SK-N-SH (cell line): ENCODE data around the gene ADGB. TPM values are rescaled to one million over a fixed set of nuclear protein-coding genes. Genes with fewer than 3 reads are reported as not detected.

Experiments
- CTCF ChIA-PET: fragments of 300-600, 350-600 bp; formaldehyde crosslinking; extraction: SDS; loops from one replicate; lab custom pipeline; 2021; lab: Yijun Ruan, JAX
- POLR2A ChIA-PET: fragments of 350-600 bp; sonication (Branson Sonifier 250); formaldehyde crosslinking; extraction: SDS; loops from one replicate; lab custom pipeline; 2020; ENCODE audit warnings: antibody characterized with exemption, inconsistent platforms; lab: Yijun Ruan, JAX
- DNase-seq: peaks from one replicate; pipeline ENCODE4 v3.0.0; 2012
- H2AFZ ChIP-seq: fragments of 200-600 bp; sonication (generic); 2 replicates; pipeline ENCODE4 v1.8.1; 2016; ENCODE audit warnings: antibody characterized with exemption, mild to moderate bottlenecking, low read depth
- H3F3A ChIP-seq: fragments of 200-600 bp; sonication (generic); replicated peaks from 2 replicates; pipeline ENCODE3; 2016; ENCODE audit warnings: antibody characterized with exemption, mild to moderate bottlenecking; ENCODE audit not compliant: insufficient read depth
- H3K27ac ChIP-seq, 2 experiments: fragments of 200-500 bp in 1 of 2; fragments of 200-600 bp in 1 of 2; sonication (Bioruptor generic) in 1 of 2; sonication (generic), shearing (Covaris generic) in 1 of 2; 2 replicates each; pipeline versions ENCODE4 v1.5.1 to v1.6.1; 2014 to 2016; ENCODE audit warnings: low read depth in 2 of 2, inconsistent platforms in 1 of 2, low read length in 1 of 2, mild to moderate bottlenecking in 1 of 2, mixed read lengths in 1 of 2
- H3K27me3 ChIP-seq: fragments of 200-600 bp; sonication (generic), shearing (Covaris generic); 2 replicates; pipeline ENCODE4 v1.6.1; 2016; ENCODE audit warnings: mixed run types; ENCODE audit not compliant: insufficient read depth
- H3K36me3 ChIP-seq, 2 experiments: fragments of 200-500 bp in 1 of 2; fragments of 200-600 bp in 1 of 2; sonication (Bioruptor generic) in 1 of 2; sonication (generic) in 1 of 2; replicated peaks in 1 of 2; 2 replicates each; pipeline versions ENCODE3 to v1.5.1; 2014 to 2016; ENCODE audit warnings: low read length in 1 of 2, mild to moderate bottlenecking in 1 of 2; ENCODE audit not compliant: insufficient read depth in 2 of 2, control insufficient read depth in 1 of 2
- H3K4me1 ChIP-seq, 2 experiments: fragments of 200-500 bp in 1 of 2; fragments of 200-600 bp in 1 of 2; sonication (Bioruptor generic) in 1 of 2; sonication (generic), shearing (Covaris generic) in 1 of 2; 2 replicates each; pipeline versions ENCODE4 v1.5.1 to v1.6.1; 2014 to 2016; ENCODE audit warnings: low read depth in 1 of 2, low read length in 1 of 2, mixed run types in 1 of 2; ENCODE audit not compliant: insufficient read depth in 2 of 2, control insufficient read depth in 1 of 2
- H3K4me2 ChIP-seq: fragments of 200-600 bp; sonication (generic), shearing (Covaris generic); 2 replicates; pipeline ENCODE4 v1.6.1; 2017; ENCODE audit warnings: mixed run types
- H3K4me3 ChIP-seq, 2 experiments: fragments of 200-500 bp in 1 of 2; fragments of 200-600 bp in 1 of 2; sonication (Bioruptor generic) in 1 of 2; sonication (generic), shearing (Covaris generic) in 1 of 2; 2 replicates each; pipeline versions ENCODE4 v1.5.1 to v1.8.1; 2014 to 2016; ENCODE audit warnings: low read depth in 2 of 2, inconsistent platforms in 1 of 2, low read length in 1 of 2, mild to moderate bottlenecking in 1 of 2, mixed read lengths in 1 of 2, moderate library complexity in 1 of 2
- H3K79me2 ChIP-seq: fragments of 200-600 bp; sonication (generic); 2 replicates; pipeline ENCODE4 v1.8.1; 2017; ENCODE audit warnings: mild to moderate bottlenecking; ENCODE audit not compliant: insufficient read depth
- H3K9ac ChIP-seq: fragments of 200-600 bp; sonication (generic); 2 replicates; pipeline ENCODE4 v1.6.1; 2017; ENCODE audit warnings: mixed run types
- H3K9me2 ChIP-seq: fragments of 200-600 bp; sonication (generic); 2 replicates; pipeline ENCODE4 v1.6.1; 2017; ENCODE audit warnings: mixed run types
- H3K9me3 ChIP-seq: fragments of 200-600 bp; sonication (generic); 2 replicates; pipeline ENCODE4 v1.6.1; 2017; ENCODE audit warnings: mixed run types, mild to moderate bottlenecking, moderate library complexity
- H4K20me1 ChIP-seq: fragments of 200-600 bp; sonication (generic); 2 replicates; pipeline ENCODE4 v1.6.1; 2017; ENCODE audit warnings: mild to moderate bottlenecking, mixed run types; ENCODE audit not compliant: insufficient read depth
- CHD2 ChIP-seq: fragments of 150-350 bp; IDR thresholded peaks from 2 replicates; pipeline ENCODE4 v1.6.1; 2018; ENCODE audit warnings: low read length; ENCODE audit not compliant: partially characterized antibody
- EP300 ChIP-seq, 2 experiments: IDR thresholded peaks; 2 replicates each; pipeline versions ENCODE4 v1.4.0 to v1.6.1; 2012; ENCODE audit warnings: borderline replicate concordance in 1 of 2, low read depth in 1 of 2, low read length in 1 of 2
- EZH2phosphoT487 ChIP-seq: fragments of 200-600 bp; sonication (generic); IDR thresholded peaks from 2 replicates; pipeline ENCODE4 v1.6.1; 2017; ENCODE audit warnings: low read depth, mixed run types, mild to moderate bottlenecking, antibody characterized with exemption, moderate library complexity, borderline replicate concordance
- FOSL2 ChIP-seq: IDR thresholded peaks from 2 replicates; pipeline ENCODE4 v1.4.0; 2012; ENCODE audit warnings: low read depth, mild to moderate bottlenecking, moderate library complexity, borderline replicate concordance
- GABPA ChIP-seq: IDR thresholded peaks from 2 replicates; pipeline ENCODE4 v1.4.0; 2012; ENCODE audit warnings: low read depth, mild to moderate bottlenecking
- JUND ChIP-seq: IDR thresholded peaks from 2 replicates; pipeline ENCODE4 v1.4.0; 2012
- MXI1 ChIP-seq: IDR thresholded peaks from 2 replicates; pipeline ENCODE4 v1.6.1; 2012; ENCODE audit warnings: mild to moderate bottlenecking, low read depth, low read length, improper control_type of control experiment
- NFIC ChIP-seq: IDR thresholded peaks from 2 replicates; pipeline ENCODE4 v1.4.0; 2012; ENCODE audit warnings: borderline replicate concordance
- RCOR1 ChIP-seq: fragments of 150-350 bp; IDR thresholded peaks from 2 replicates; pipeline ENCODE4 v1.6.1; 2017; ENCODE audit warnings: antibody characterized with exemption, low read length
- RXRA ChIP-seq: IDR thresholded peaks from 2 replicates; pipeline ENCODE4 v1.4.0; 2012; ENCODE audit warnings: low read depth, mild to moderate bottlenecking, borderline replicate concordance
- SIN3A ChIP-seq: IDR thresholded peaks from 2 replicates; pipeline ENCODE4 v1.6.1; 2012; ENCODE audit warnings: low read depth, mild to moderate bottlenecking, low read length, moderate library complexity, borderline replicate concordance
- SMC3 ChIP-seq: IDR thresholded peaks from 2 replicates; pipeline ENCODE4 v1.6.1; 2012; ENCODE audit warnings: low read depth, low read length, improper control_type of control experiment
- TEAD4 ChIP-seq: IDR thresholded peaks from 2 replicates; pipeline ENCODE4 v1.4.0; 2012; ENCODE audit warnings: mild to moderate bottlenecking, borderline replicate concordance; ENCODE audit not compliant: insufficient read depth
- YY1 ChIP-seq: IDR thresholded peaks from 2 replicates; pipeline ENCODE4 v1.4.0; 2012; ENCODE audit warnings: low read depth, mild to moderate bottlenecking
- WGBS: methylation state at CpG from one replicate; pipeline ENCODE4 v1.1.6; 2017; ENCODE audit warnings: low lambda C conversion rate; 5-methylcytosine and 5-hydroxymethylcytosine counted together
- polyA plus RNA-seq, 3 experiments: library from polyadenylated mRNA; depleted of rRNA; stranded (reverse); fragments of >200 nt; gene quantifications; 2 replicates each; pipeline ENCODE4 v1.2.3, GENCODE V29; 2012
- TF ChIP-seq, protein P1 (sequence below): IDR thresholded peaks from 2 replicates; pipeline ENCODE4 v1.4.0; 2012; ENCODE audit warnings: low read depth, borderline replicate concordance
- TF ChIP-seq, protein P2 (sequence below): IDR thresholded peaks from 2 replicates; pipeline ENCODE4 v1.4.0; 2012; ENCODE audit warnings: low read depth, borderline replicate concordance
- TF ChIP-seq, protein P3 (sequence below): fragments of 200-600 bp; sonication (generic); IDR thresholded peaks from 2 replicates; pipeline ENCODE4 v1.6.1; 2017; ENCODE audit warnings: antibody characterized with exemption, mild to moderate bottlenecking, moderate library complexity
- TF ChIP-seq, protein P4 (sequence below): fragments of 150-350 bp; IDR thresholded peaks from 2 replicates; pipeline ENCODE4 v1.6.1; 2017; ENCODE audit warnings: antibody characterized with exemption, low read length, low read depth, borderline replicate concordance
- TF ChIP-seq, protein P5 (sequence below): IDR thresholded peaks from 2 replicates; pipeline ENCODE4; 2012

Gene ADGB
- polyA plus RNA-seq, 1 of the 3 experiments (the other 2 are of a cell fraction), result not detected

DNA sequence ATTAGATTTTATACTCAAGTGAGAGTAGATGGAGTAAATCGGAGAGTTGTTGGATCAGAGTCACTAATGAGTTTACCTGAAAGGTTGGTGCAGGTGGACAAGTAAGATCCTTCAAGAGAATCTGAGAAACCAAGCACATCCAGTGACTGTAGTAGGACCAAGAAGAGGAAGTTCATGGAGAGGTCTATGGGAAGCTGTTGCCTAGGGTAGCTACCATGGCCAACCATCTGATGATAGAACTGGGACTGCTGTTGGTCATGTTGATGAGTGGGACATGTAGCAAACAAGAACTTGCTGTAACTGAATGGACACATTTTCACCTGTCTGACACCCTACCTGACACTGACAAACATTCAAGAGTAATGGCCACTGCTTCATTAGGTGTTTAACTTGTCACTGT, 11.3 kb upstream of the ADGB start:
- no CpG with 5 or more reads among the region's 1 CpG for WGBS
- H3K36me3 ChIP-seq, result no peaks in the 10 kb centered on the region
- no peak for TF ChIP-seq GABPA
- TF ChIP-seq JUND, result no peak
- TF ChIP-seq RCOR1, result no peak
- no peak for TF ChIP-seq YY1
- TF ChIP-seq, protein P1, sequence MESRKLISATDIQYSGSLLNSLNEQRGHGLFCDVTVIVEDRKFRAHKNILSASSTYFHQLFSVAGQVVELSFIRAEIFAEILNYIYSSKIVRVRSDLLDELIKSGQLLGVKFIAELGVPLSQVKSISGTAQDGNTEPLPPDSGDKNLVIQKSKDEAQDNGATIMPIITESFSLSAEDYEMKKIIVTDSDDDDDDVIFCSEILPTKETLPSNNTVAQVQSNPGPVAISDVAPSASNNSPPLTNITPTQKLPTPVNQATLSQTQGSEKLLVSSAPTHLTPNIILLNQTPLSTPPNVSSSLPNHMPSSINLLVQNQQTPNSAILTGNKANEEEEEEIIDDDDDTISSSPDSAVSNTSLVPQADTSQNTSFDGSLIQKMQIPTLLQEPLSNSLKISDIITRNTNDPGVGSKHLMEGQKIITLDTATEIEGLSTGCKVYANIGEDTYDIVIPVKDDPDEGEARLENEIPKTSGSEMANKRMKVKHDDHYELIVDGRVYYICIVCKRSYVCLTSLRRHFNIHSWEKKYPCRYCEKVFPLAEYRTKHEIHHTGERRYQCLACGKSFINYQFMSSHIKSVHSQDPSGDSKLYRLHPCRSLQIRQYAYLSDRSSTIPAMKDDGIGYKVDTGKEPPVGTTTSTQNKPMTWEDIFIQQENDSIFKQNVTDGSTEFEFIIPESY, result no peak
- TF ChIP-seq EZH2phosphoT487, result no peak
- TF ChIP-seq, protein P2, sequence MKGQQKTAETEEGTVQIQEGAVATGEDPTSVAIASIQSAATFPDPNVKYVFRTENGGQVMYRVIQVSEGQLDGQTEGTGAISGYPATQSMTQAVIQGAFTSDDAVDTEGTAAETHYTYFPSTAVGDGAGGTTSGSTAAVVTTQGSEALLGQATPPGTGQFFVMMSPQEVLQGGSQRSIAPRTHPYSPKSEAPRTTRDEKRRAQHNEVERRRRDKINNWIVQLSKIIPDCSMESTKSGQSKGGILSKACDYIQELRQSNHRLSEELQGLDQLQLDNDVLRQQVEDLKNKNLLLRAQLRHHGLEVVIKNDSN, result no peak
- TF ChIP-seq, protein P3, sequence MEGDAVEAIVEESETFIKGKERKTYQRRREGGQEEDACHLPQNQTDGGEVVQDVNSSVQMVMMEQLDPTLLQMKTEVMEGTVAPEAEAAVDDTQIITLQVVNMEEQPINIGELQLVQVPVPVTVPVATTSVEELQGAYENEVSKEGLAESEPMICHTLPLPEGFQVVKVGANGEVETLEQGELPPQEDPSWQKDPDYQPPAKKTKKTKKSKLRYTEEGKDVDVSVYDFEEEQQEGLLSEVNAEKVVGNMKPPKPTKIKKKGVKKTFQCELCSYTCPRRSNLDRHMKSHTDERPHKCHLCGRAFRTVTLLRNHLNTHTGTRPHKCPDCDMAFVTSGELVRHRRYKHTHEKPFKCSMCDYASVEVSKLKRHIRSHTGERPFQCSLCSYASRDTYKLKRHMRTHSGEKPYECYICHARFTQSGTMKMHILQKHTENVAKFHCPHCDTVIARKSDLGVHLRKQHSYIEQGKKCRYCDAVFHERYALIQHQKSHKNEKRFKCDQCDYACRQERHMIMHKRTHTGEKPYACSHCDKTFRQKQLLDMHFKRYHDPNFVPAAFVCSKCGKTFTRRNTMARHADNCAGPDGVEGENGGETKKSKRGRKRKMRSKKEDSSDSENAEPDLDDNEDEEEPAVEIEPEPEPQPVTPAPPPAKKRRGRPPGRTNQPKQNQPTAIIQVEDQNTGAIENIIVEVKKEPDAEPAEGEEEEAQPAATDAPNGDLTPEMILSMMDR, result no peak
- TF ChIP-seq, protein P4, sequence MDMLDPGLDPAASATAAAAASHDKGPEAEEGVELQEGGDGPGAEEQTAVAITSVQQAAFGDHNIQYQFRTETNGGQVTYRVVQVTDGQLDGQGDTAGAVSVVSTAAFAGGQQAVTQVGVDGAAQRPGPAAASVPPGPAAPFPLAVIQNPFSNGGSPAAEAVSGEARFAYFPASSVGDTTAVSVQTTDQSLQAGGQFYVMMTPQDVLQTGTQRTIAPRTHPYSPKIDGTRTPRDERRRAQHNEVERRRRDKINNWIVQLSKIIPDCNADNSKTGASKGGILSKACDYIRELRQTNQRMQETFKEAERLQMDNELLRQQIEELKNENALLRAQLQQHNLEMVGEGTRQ, result no peak
- no peak for TF ChIP-seq NFIC
- TF ChIP-seq, protein P5, sequence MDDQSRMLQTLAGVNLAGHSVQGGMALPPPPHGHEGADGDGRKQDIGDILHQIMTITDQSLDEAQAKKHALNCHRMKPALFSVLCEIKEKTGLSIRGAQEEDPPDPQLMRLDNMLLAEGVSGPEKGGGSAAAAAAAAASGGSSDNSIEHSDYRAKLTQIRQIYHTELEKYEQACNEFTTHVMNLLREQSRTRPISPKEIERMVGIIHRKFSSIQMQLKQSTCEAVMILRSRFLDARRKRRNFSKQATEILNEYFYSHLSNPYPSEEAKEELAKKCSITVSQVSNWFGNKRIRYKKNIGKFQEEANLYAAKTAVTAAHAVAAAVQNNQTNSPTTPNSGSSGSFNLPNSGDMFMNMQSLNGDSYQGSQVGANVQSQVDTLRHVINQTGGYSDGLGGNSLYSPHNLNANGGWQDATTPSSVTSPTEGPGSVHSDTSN, result no peak
- TF ChIP-seq SMC3, result no peak
- TF ChIP-seq TEAD4, result no peak
- TF ChIP-seq FOSL2, result no peak
- TF ChIP-seq CHD2, result no peak
- no peak for TF ChIP-seq RXRA
- TF ChIP-seq MXI1, result no peak
- no peak for TF ChIP-seq EP300 (IDR thresholded peaks at IDR 0.05; ENCODE audit: borderline replicate concordance in 1 of 2, low read depth in 1 of 2, low read length in 1 of 2)
- TF ChIP-seq SIN3A, result no peak
- TF ChIP-seq, all 33 proteins: peak for 0
- CTCF ChIA-PET, result interaction anchor here (1.0 kb wide), 1 partner anchor 16 kb away, joined by 4 read pairs; no protein-coding TSS in a partner anchor
- POLR2A ChIA-PET, result no interaction called here
- no peak overlapping the region for H3K27ac ChIP-seq
- H3K4me2 ChIP-seq, result no peak overlapping the region
- H3K9ac ChIP-seq, result no peak overlapping the region
- DNase-seq, result no peak
- H3F3A ChIP-seq, result no peaks in the 10 kb centered on the region
- H3K4me1 ChIP-seq, result no peaks in the 10 kb centered on the region; a peak in 1 of 4 replicates
- no peak overlapping the region for H2AFZ ChIP-seq
- no peaks in the 10 kb centered on the region for H3K79me2 ChIP-seq
- no peaks in the 10 kb centered on the region for H3K27me3 ChIP-seq
- no peaks in the 10 kb centered on the region for H3K9me3 ChIP-seq
- H4K20me1 ChIP-seq, result no peaks in the 10 kb centered on the region
- no peaks in the 10 kb centered on the region for H3K9me2 ChIP-seq
- no peak overlapping the region for H3K4me3 ChIP-seq
